ENCODE data around the gene UNC50. TPM values are rescaled to one million over a fixed set of nuclear protein-coding genes. Genes with fewer than 3 reads are reported as not detected.
"Not testable (repeated sequence)": the region's sequence is repeated elsewhere in the genome, so short reads cannot be mapped to it uniquely, and the experiment has no call there.

The UNC50 gene
- total and polyA plus RNA-seq, 12 donors, result 21.3 to 58.4 (median 25.6) TPM

- DNase-seq (no peak), ATAC-seq (peak in 2 of 8 donors; percentile 20 to 50)
- 95 to 96% methylated on average over 8 of the region's 8 CpGs for WGBS, 2 donors
- Histone ChIP-seq H3K27ac (no peak overlapping the region), H3K27me3 (no peaks in the 10 kb centered on the region), H3K4me3 (no peak overlapping the region), H3K36me3 (peaks cover 0 to 77% (median 14%) of the 10 kb centered on the region in 9 donors), H3K9me3 (peaks cover 0 to 7% (median 0%) of the 10 kb centered on the region in 11 donors), H3K4me1 (no peaks in the 10 kb centered on the region)
- intact Hi-C loops (cut with DNase I), result no loop called here
- TF ChIP-seq, protein P1, sequence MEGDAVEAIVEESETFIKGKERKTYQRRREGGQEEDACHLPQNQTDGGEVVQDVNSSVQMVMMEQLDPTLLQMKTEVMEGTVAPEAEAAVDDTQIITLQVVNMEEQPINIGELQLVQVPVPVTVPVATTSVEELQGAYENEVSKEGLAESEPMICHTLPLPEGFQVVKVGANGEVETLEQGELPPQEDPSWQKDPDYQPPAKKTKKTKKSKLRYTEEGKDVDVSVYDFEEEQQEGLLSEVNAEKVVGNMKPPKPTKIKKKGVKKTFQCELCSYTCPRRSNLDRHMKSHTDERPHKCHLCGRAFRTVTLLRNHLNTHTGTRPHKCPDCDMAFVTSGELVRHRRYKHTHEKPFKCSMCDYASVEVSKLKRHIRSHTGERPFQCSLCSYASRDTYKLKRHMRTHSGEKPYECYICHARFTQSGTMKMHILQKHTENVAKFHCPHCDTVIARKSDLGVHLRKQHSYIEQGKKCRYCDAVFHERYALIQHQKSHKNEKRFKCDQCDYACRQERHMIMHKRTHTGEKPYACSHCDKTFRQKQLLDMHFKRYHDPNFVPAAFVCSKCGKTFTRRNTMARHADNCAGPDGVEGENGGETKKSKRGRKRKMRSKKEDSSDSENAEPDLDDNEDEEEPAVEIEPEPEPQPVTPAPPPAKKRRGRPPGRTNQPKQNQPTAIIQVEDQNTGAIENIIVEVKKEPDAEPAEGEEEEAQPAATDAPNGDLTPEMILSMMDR (IDR thresholded peaks at IDR 0.05), result no peak
Observed at GRCh38 chr2:98592565-98592964, 15.8 kb upstream of the UNC50 start.

GRCh38 chr2:98594665-98595064, 13.7 kb upstream of the UNC50 start:
- ATAC-seq; H3K4me3 ChIP-seq; H3K27ac ChIP-seq; H3K27me3 ChIP-seq; H3K9me3 ChIP-seq; DNase-seq; H3K4me1 ChIP-seq; intact Hi-C loops (cut with DNase I): not testable (repeated sequence)
- WGBS, 2 donors, result 80 to 91% methylated on average over 2 of the region's 4 CpGs
- H3K36me3 ChIP-seq, result peaks cover 0 to 77% (median 31%) of the 10 kb centered on the region in 9 donors

GRCh38 chr2:98598781-98599428, 9.5 kb upstream of the UNC50 start:
- ATAC-seq (no peak), DNase-seq (no peak)
- peaks cover 0 to 4% (median 0%) of the 10 kb centered on the region in 11 donors for H3K9me3 ChIP-seq
- intact Hi-C loops (cut with DNase I), result no loop called here
- H3K4me1 ChIP-seq, result peaks cover 0 to 3% (median 0%) of the 10 kb centered on the region in 9 donors
- H3K27ac ChIP-seq, result no peak overlapping the region
- peaks cover 0 to 84% (median 39%) of the 10 kb centered on the region in 9 donors for H3K36me3 ChIP-seq
- H3K27me3 ChIP-seq, result no peaks in the 10 kb centered on the region
- 91% methylated on average over 1 of the region's 1 CpG for WGBS, 2 donors
- TF ChIP-seq, protein P1 (IDR thresholded peaks at IDR 0.05), result no peak
- H3K4me3 ChIP-seq, result no peak overlapping the region

GRCh38 chr2:98601532-98602132, 6.8 kb upstream of the UNC50 start:
- no peak for DNase-seq
- H3K4me1 ChIP-seq, result peaks cover 2 to 27% (median 20%) of the 10 kb centered on the region in 9 donors
- no peak overlapping the region for H3K27ac ChIP-seq
- 61 to 73% methylated on average over 3 of the region's 3 CpGs for WGBS, 2 donors
- no peaks in the 10 kb centered on the region for H3K9me3 ChIP-seq
- ATAC-seq, result peak in 7 of 8 donors; percentile 62 to 84 (median 73)
- TF ChIP-seq, protein P1 (IDR thresholded peaks at IDR 0.05), result peak; percentile 36 to 69 (median 63)
- H3K27me3 ChIP-seq, result no peaks in the 10 kb centered on the region
- H3K4me3 ChIP-seq, result no peak overlapping the region
- H3K36me3 ChIP-seq, result peaks cover 0 to 76% (median 39%) of the 10 kb centered on the region in 9 donors
- intact Hi-C loops (cut with DNase I), result loop anchor here in 9 of 10 donors (2.0 to 10.0 kb wide), 4 partner anchors 157 to 189 kb away; partner anchors contain the start of gene INPP4A (in 1 of the 9)
